HG02852 (cell line): Measurements from ENCODE around the gene PKD1L1.
A peak's percentile ranks its signal among the peaks of the same experiment; 100 is the strongest.
"Not testable (repeated sequence)": the region's sequence is repeated elsewhere in the genome, so short reads cannot be mapped to it uniquely, and the experiment has no call there.

Experiments
- ATAC-seq: cut with Tn5 transposase; IDR thresholded peaks from one replicate; pipeline ENCODE4 v1.9.1; 2021; ENCODE audit warnings: mild to moderate bottlenecking, moderate library complexity; ENCODE audit not compliant: unreplicated experiment

The PKD1L1 gene

GRCh38 chr7:47956220-47956619 is 8.0 kb upstream of the PKD1L1 start:
- ATAC-seq, result no peak

GRCh38 chr7:47954231-47954911 is 6.1 kb upstream of the PKD1L1 start:
- ATAC-seq, result peak; percentile 33

GRCh38 chr7:47953822-47954221 is 5.6 kb upstream of the PKD1L1 start:
- ATAC-seq, result peak; percentile 66

GRCh38 chr7:47952224-47952623 is 4.0 kb upstream of the PKD1L1 start:
- no peak for ATAC-seq

GRCh38 chr7:47951374-47951773 is 3.1 kb upstream of the PKD1L1 start:
- peak; percentile 36 for ATAC-seq

GRCh38 chr7:47950714-47951113 is 2.4 kb upstream of the PKD1L1 start:
- no peak for ATAC-seq

GRCh38 chr7:47949703-47950102 is 1.4 kb upstream of the PKD1L1 start:
- ATAC-seq, result no peak

- ATAC-seq, result no peak
Observed at GRCh38 chr7:47947355-47947749, 914 bp downstream of the PKD1L1 start.

- no peak for ATAC-seq
Observed at GRCh38 chr7:47946581-47947354, 1.5 kb downstream of the PKD1L1 start.

GRCh38 chr7:47945261-47946015 is 2.8 kb downstream of the PKD1L1 start:
- ATAC-seq, result peak; percentile 63

- no peak for ATAC-seq
Observed at GRCh38 chr7:47944536-47945260, 3.6 kb downstream of the PKD1L1 start.

GRCh38 chr7:47943676-47944474 is 4.4 kb downstream of the PKD1L1 start:
- ATAC-seq, result no peak

GRCh38 chr7:47942651-47943050 is 5.6 kb downstream of the PKD1L1 start:
- ATAC-seq, result not testable (repeated sequence)

- ATAC-seq, result no peak
Observed at GRCh38 chr7:47942132-47942531, 6.1 kb downstream of the PKD1L1 start.

GRCh38 chr7:47941136-47941844 is 7.0 kb downstream of the PKD1L1 start:
- ATAC-seq, result no peak

- ATAC-seq, result no peak
Observed at GRCh38 chr7:47940088-47941013, 7.9 kb downstream of the PKD1L1 start.

GRCh38 chr7:47939425-47940036 is 8.7 kb downstream of the PKD1L1 start:
- no peak for ATAC-seq

GRCh38 chr7:47938574-47939165 is 9.6 kb downstream of the PKD1L1 start:
- ATAC-seq, result no peak
